GM23338 (cell line): Measurements from ENCODE around the gene MEGF11. TPM values are rescaled to one million over a fixed set of nuclear protein-coding genes. Genes with fewer than 3 reads are reported as not detected.

Experiments used
- ATAC-seq: fragments of 200-7000 bp; cut with Tn5 transposase; 3 replicates; pipeline ENCODE4 v1.9.1; 2020
- DNase-seq: peaks from one replicate; pipeline ENCODE4 v3.0.0-alpha.2; 2015; ENCODE audit warnings: low spot score
- H2AFZ ChIP-seq: fragments of 200-600 bp; sonication (generic); 2 replicates; pipeline ENCODE4 v1.8.0; 2016; ENCODE audit warnings: antibody characterized with exemption, mild to moderate bottlenecking, moderate library complexity
- H3F3A ChIP-seq: fragments of 200-600 bp; sonication (generic); replicated peaks from 2 replicates; pipeline ENCODE4 v1.8.0; 2017; ENCODE audit warnings: antibody characterized with exemption, mixed run types, low read depth
- H3K27ac ChIP-seq: fragments of 200-600 bp; sonication (generic); 2 replicates; pipeline ENCODE4 v1.6.1; 2016; ENCODE audit warnings: low read depth
- H3K27me3 ChIP-seq: fragments of 200-600 bp; sonication (generic); 2 replicates; pipeline ENCODE4 v1.8.0; 2016; ENCODE audit warnings: mild to moderate bottlenecking, mixed run types, moderate library complexity; ENCODE audit not compliant: insufficient read depth
- H3K36me3 ChIP-seq: fragments of 200-600 bp; sonication (generic); 2 replicates; pipeline ENCODE4 v1.8.0; 2016; ENCODE audit warnings: mild to moderate bottlenecking; ENCODE audit not compliant: insufficient read depth
- H3K4me1 ChIP-seq: fragments of 200-600 bp; sonication (generic); 2 replicates; pipeline ENCODE4 v1.8.0; 2016; ENCODE audit warnings: mild to moderate bottlenecking, moderate library complexity; ENCODE audit not compliant: insufficient read depth
- H3K4me2 ChIP-seq: fragments of 200-600 bp; sonication (generic); 2 replicates; pipeline ENCODE4 v1.7.1; 2017; ENCODE audit warnings: mixed run types
- H3K4me3 ChIP-seq: fragments of 200-600 bp; sonication (generic); 2 replicates; pipeline ENCODE4 v1.6.1; 2016; ENCODE audit warnings: mixed run types
- H3K79me2 ChIP-seq: fragments of 200-600 bp; sonication (generic); replicated peaks from 2 replicates; pipeline ENCODE4 v1.8.0; 2017; ENCODE audit warnings: mild to moderate bottlenecking; ENCODE audit not compliant: insufficient read depth
- H3K9me2 ChIP-seq: fragments of 200-600 bp; sonication (generic); 2 replicates; pipeline ENCODE4 v1.8.0; 2017; ENCODE audit not compliant: insufficient read depth
- H4K20me1 ChIP-seq: fragments of 200-600 bp; sonication (generic); replicated peaks from 2 replicates; pipeline ENCODE4 v1.8.0; 2017; ENCODE audit warnings: mild to moderate bottlenecking; ENCODE audit not compliant: insufficient read depth
- H3K27ac Mint-ChIP-seq: 2 replicates; pipeline ENCODE4 v1.8.0; 2020; ENCODE audit warnings: inconsistent platforms, mild to moderate bottlenecking, moderate library complexity, mixed read lengths
- H3K27me3 Mint-ChIP-seq: 3 replicates; pipeline ENCODE4 v1.8.0; 2022; ENCODE audit warnings: low read depth, mild to moderate bottlenecking, moderate library complexity, mixed read lengths, inconsistent platforms; ENCODE audit not compliant: insufficient read depth, poor library complexity
- H3K36me3 Mint-ChIP-seq: 3 replicates; pipeline ENCODE4 v1.8.0; 2021; ENCODE audit warnings: low read depth, mild to moderate bottlenecking, inconsistent platforms, moderate library complexity, mixed read lengths
- H3K4me1 Mint-ChIP-seq: 3 replicates; pipeline ENCODE4 v1.8.0; 2020; ENCODE audit warnings: mild to moderate bottlenecking, inconsistent platforms, mixed read lengths
- H3K4me3 Mint-ChIP-seq: 3 replicates; pipeline ENCODE4 v1.8.0; 2021; ENCODE audit warnings: moderate library complexity, mild to moderate bottlenecking, inconsistent platforms, mixed read lengths
- H3K9me3 Mint-ChIP-seq: 3 replicates; pipeline ENCODE4 v1.8.0; 2020; ENCODE audit warnings: moderate library complexity, mild to moderate bottlenecking, inconsistent platforms, mixed read lengths
- CREB1 ChIP-seq: fragments of 250-450 bp; sonication (Bioruptor Pico); IDR thresholded peaks from 2 replicates; pipeline ENCODE4 v1.5.0; 2020; ENCODE audit warnings: low read depth, mild to moderate bottlenecking, moderate library complexity
- EZH2 ChIP-seq: fragments of 200-600 bp; sonication (generic); IDR thresholded peaks from one replicate; pipeline ENCODE4 v1.8.0; 2017; ENCODE audit warnings: antibody characterized with exemption, mild to moderate bottlenecking, low read depth; ENCODE audit not compliant: unreplicated experiment
- EZH2phosphoT487 ChIP-seq: fragments of 200-600 bp; sonication (generic); IDR thresholded peaks from one replicate; pipeline ENCODE4 v1.8.1; 2018; ENCODE audit warnings: antibody characterized with exemption; ENCODE audit not compliant: unreplicated experiment
- JUNB ChIP-seq: IDR thresholded peaks from one replicate; pipeline ENCODE4 v1.6.1; 2016; ENCODE audit warnings: antibody characterized with exemption; ENCODE audit not compliant: unreplicated experiment
- NANOG ChIP-seq: IDR thresholded peaks from 2 replicates; pipeline ENCODE4 v1.6.1; 2016; ENCODE audit warnings: antibody characterized with exemption, borderline replicate concordance
- POLR2AphosphoS5 ChIP-seq: IDR thresholded peaks from 2 replicates; pipeline ENCODE4 v1.6.1; 2016; ENCODE audit warnings: antibody characterized with exemption, low read depth
- STAT1 ChIP-seq: IDR thresholded peaks from one replicate; pipeline ENCODE4 v1.6.1; 2016; ENCODE audit warnings: antibody characterized with exemption; ENCODE audit not compliant: unreplicated experiment
- ZNF114 ChIP-seq: fragments of 250-450 bp; sonication (Bioruptor Pico); IDR thresholded peaks from 2 replicates; pipeline ENCODE4 v1.5.0; 2020; ENCODE audit warnings: mild to moderate bottlenecking, moderate library complexity
- ZNF331 ChIP-seq: fragments of 250-450 bp; sonication (Bioruptor Pico); IDR thresholded peaks from 2 replicates; pipeline ENCODE4 v1.5.0; 2020; ENCODE audit warnings: low read depth, mild to moderate bottlenecking, moderate library complexity
- polyA plus RNA-seq: library from polyadenylated mRNA; unstranded; fragments of >200 nt; fragmentation: Nextera tagmentation; extraction: Ambion mirVana; gene quantifications from 2 replicates; pipeline ENCODE4 v1.2.1, GENCODE V29; 2016
- total RNA-seq: library from RNA; depleted of rRNA; stranded (reverse); fragments of >200 nt; shearing (Covaris generic); gene quantifications from 2 replicates; pipeline ENCODE4 v1.2.3, GENCODE V29; 2014
- TF ChIP-seq, protein P1 (sequence below): fragments of 250-450 bp; sonication (Bioruptor Pico); IDR thresholded peaks from 2 replicates; pipeline ENCODE4 v1.5.0; 2020; ENCODE audit warnings: mild to moderate bottlenecking, moderate library complexity
- TF ChIP-seq, protein P2 (sequence below): IDR thresholded peaks from 2 replicates; pipeline ENCODE4 v1.6.1; 2016; ENCODE audit warnings: antibody characterized with exemption
- TF ChIP-seq, protein P3 (sequence below), 2 experiments: fragments of 200-600 bp in 1 of 2; sonication (generic) in 1 of 2; conservative IDR thresholded peaks; 2 replicates each; pipeline versions ENCODE4 v1.5.1 to v1.6.1; 2016 to 2017; ENCODE audit warnings: antibody characterized with exemption in 2 of 2, low read depth in 2 of 2, mild to moderate bottlenecking in 2 of 2, moderate library complexity in 1 of 2
- TF ChIP-seq, protein P4 (sequence below): IDR thresholded peaks from one replicate; pipeline ENCODE4 v1.6.1; 2018; ENCODE audit warnings: antibody characterized with exemption; ENCODE audit not compliant: unreplicated experiment

MEGF11 gene
- total and polyA plus RNA-seq, 2 experiments from 2014 or later, result 1.3 to 1.9 TPM

DNA sequence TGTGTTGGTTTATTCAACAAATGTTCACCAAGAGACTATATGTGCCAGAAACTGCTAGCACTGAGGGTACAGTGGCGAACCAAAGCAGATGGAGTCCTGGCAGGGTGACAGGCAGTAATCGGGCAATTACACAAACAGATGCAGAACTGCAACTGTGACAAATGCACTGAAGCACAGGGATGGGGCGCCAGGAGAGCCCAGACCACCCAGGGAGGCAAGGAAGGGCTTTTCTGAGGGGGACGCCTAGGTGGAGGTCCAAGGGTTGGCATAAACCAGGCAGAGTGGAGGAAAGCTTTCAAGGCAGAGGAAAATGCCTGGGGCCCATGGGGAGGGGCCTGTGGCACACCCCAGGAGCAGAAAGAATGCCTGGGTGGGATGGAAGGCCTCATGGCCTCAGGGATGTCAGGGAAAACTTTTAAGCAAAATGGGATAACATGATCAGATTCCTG lies 45.3 kb upstream of the MEGF11 start:
- peaks cover 33% of the 10 kb centered on the region for H3K4me1 Mint-ChIP-seq
- ATAC-seq, result no peak
- H3K36me3 Mint-ChIP-seq, result peaks cover 6% of the 10 kb centered on the region; the same call in 2 of the 3 replicates
- H3K36me3 ChIP-seq, result no peaks in the 10 kb centered on the region
- no peak overlapping the region for H3K4me2 ChIP-seq
- H3K4me1 ChIP-seq, result peaks cover 30% of the 10 kb centered on the region
- peak overlapping the region; percentile 66; the same call in 1 of the 2 replicates for H3K27ac Mint-ChIP-seq
- no peaks in the 10 kb centered on the region; the same call in 1 of the 2 replicates for H3F3A ChIP-seq
- H4K20me1 ChIP-seq, result no peaks in the 10 kb centered on the region
- H3K79me2 ChIP-seq, result peaks cover 9% of the 10 kb centered on the region; the same call in 1 of the 2 replicates
- DNase-seq, result no peak
- H3K27me3 ChIP-seq, result no peaks in the 10 kb centered on the region
- TF ChIP-seq JUNB, result no peak
- TF ChIP-seq EZH2, result no peak
- TF ChIP-seq EZH2phosphoT487, result no peak
- TF ChIP-seq, protein P1, sequence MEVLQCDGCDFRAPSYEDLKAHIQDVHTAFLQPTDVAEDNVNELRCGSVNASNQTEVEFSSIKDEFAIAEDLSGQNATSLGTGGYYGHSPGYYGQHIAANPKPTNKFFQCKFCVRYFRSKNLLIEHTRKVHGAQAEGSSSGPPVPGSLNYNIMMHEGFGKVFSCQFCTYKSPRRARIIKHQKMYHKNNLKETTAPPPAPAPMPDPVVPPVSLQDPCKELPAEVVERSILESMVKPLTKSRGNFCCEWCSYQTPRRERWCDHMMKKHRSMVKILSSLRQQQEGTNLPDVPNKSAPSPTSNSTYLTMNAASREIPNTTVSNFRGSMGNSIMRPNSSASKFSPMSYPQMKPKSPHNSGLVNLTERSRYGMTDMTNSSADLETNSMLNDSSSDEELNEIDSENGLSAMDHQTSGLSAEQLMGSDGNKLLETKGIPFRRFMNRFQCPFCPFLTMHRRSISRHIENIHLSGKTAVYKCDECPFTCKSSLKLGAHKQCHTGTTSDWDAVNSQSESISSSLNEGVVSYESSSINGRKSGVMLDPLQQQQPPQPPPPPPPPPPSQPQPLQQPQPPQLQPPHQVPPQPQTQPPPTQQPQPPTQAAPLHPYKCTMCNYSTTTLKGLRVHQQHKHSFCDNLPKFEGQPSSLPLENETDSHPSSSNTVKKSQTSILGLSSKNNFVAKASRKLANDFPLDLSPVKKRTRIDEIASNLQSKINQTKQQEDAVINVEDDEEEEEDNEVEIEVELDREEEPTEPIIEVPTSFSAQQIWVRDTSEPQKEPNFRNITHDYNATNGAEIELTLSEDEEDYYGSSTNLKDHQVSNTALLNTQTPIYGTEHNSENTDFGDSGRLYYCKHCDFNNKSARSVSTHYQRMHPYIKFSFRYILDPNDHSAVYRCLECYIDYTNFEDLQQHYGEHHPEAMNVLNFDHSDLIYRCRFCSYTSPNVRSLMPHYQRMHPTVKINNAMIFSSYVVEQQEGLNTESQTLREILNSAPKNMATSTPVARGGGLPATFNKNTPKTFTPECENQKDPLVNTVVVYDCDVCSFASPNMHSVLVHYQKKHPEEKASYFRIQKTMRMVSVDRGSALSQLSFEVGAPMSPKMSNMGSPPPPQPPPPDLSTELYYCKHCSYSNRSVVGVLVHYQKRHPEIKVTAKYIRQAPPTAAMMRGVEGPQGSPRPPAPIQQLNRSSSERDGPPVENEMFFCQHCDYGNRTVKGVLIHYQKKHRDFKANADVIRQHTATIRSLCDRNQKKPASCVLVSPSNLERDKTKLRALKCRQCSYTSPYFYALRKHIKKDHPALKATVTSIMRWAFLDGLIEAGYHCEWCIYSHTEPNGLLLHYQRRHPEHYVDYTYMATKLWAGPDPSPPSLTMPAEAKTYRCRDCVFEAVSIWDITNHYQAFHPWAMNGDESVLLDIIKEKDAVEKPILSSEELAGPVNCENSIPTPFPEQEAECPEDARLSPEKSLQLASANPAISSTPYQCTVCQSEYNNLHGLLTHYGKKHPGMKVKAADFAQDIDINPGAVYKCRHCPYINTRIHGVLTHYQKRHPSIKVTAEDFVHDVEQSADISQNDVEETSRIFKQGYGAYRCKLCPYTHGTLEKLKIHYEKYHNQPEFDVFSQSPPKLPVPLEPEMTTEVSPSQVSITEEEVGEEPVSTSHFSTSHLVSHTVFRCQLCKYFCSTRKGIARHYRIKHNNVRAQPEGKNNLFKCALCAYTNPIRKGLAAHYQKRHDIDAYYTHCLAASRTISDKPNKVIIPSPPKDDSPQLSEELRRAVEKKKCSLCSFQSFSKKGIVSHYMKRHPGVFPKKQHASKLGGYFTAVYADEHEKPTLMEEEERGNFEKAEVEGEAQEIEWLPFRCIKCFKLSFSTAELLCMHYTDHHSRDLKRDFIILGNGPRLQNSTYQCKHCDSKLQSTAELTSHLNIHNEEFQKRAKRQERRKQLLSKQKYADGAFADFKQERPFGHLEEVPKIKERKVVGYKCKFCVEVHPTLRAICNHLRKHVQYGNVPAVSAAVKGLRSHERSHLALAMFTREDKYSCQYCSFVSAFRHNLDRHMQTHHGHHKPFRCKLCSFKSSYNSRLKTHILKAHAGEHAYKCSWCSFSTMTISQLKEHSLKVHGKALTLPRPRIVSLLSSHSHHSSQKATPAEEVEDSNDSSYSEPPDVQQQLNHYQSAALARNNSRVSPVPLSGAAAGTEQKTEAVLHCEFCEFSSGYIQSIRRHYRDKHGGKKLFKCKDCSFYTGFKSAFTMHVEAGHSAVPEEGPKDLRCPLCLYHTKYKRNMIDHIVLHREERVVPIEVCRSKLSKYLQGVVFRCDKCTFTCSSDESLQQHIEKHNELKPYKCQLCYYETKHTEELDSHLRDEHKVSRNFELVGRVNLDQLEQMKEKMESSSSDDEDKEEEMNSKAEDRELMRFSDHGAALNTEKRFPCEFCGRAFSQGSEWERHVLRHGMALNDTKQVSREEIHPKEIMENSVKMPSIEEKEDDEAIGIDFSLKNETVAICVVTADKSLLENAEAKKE, result no peak
- no peak for TF ChIP-seq STAT1
- TF ChIP-seq CREB1 (CRISPR knock-in tag), result no peak
- TF ChIP-seq, protein P2, sequence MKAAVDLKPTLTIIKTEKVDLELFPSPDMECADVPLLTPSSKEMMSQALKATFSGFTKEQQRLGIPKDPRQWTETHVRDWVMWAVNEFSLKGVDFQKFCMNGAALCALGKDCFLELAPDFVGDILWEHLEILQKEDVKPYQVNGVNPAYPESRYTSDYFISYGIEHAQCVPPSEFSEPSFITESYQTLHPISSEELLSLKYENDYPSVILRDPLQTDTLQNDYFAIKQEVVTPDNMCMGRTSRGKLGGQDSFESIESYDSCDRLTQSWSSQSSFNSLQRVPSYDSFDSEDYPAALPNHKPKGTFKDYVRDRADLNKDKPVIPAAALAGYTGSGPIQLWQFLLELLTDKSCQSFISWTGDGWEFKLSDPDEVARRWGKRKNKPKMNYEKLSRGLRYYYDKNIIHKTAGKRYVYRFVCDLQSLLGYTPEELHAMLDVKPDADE, result no peak
- TF ChIP-seq NANOG, result no peak
- no peak for TF ChIP-seq ZNF114
- TF ChIP-seq POLR2AphosphoS5, result no peak
- TF ChIP-seq, protein P3, sequence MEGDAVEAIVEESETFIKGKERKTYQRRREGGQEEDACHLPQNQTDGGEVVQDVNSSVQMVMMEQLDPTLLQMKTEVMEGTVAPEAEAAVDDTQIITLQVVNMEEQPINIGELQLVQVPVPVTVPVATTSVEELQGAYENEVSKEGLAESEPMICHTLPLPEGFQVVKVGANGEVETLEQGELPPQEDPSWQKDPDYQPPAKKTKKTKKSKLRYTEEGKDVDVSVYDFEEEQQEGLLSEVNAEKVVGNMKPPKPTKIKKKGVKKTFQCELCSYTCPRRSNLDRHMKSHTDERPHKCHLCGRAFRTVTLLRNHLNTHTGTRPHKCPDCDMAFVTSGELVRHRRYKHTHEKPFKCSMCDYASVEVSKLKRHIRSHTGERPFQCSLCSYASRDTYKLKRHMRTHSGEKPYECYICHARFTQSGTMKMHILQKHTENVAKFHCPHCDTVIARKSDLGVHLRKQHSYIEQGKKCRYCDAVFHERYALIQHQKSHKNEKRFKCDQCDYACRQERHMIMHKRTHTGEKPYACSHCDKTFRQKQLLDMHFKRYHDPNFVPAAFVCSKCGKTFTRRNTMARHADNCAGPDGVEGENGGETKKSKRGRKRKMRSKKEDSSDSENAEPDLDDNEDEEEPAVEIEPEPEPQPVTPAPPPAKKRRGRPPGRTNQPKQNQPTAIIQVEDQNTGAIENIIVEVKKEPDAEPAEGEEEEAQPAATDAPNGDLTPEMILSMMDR (conservative IDR thresholded peaks at IDR 0.05; ENCODE audit: low read depth in 2 of 2), result no peak
- TF ChIP-seq, protein P4, sequence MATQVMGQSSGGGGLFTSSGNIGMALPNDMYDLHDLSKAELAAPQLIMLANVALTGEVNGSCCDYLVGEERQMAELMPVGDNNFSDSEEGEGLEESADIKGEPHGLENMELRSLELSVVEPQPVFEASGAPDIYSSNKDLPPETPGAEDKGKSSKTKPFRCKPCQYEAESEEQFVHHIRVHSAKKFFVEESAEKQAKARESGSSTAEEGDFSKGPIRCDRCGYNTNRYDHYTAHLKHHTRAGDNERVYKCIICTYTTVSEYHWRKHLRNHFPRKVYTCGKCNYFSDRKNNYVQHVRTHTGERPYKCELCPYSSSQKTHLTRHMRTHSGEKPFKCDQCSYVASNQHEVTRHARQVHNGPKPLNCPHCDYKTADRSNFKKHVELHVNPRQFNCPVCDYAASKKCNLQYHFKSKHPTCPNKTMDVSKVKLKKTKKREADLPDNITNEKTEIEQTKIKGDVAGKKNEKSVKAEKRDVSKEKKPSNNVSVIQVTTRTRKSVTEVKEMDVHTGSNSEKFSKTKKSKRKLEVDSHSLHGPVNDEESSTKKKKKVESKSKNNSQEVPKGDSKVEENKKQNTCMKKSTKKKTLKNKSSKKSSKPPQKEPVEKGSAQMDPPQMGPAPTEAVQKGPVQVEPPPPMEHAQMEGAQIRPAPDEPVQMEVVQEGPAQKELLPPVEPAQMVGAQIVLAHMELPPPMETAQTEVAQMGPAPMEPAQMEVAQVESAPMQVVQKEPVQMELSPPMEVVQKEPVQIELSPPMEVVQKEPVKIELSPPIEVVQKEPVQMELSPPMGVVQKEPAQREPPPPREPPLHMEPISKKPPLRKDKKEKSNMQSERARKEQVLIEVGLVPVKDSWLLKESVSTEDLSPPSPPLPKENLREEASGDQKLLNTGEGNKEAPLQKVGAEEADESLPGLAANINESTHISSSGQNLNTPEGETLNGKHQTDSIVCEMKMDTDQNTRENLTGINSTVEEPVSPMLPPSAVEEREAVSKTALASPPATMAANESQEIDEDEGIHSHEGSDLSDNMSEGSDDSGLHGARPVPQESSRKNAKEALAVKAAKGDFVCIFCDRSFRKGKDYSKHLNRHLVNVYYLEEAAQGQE, result no peak
- TF ChIP-seq ZNF331 (CRISPR knock-in tag), result no peak
- no peak overlapping the region for H3K27ac ChIP-seq
- no peak overlapping the region for H3K4me3 ChIP-seq
- no peaks in the 10 kb centered on the region for H3K9me2 ChIP-seq
- H2AFZ ChIP-seq, result no peak overlapping the region
- H3K27me3 Mint-ChIP-seq, result peaks cover 8% of the 10 kb centered on the region
- no peak overlapping the region for H3K4me3 Mint-ChIP-seq
- H3K9me3 Mint-ChIP-seq, result no peaks in the 10 kb centered on the region; the same call in 2 of the 3 replicates
